HG02884 (cell line): ENCODE measurements around the gene ABCB1.
"Not testable (repeated sequence)": the region's sequence is repeated elsewhere in the genome, so short reads cannot be mapped to it uniquely, and the experiment has no call there.

Experiments used
- ATAC-seq: cut with Tn5 transposase; IDR thresholded peaks from one replicate; pipeline ENCODE4 v1.9.1; 2021; ENCODE audit warnings: mild to moderate bottlenecking, moderate library complexity; ENCODE audit not compliant: unreplicated experiment

The ABCB1 gene

DNA sequence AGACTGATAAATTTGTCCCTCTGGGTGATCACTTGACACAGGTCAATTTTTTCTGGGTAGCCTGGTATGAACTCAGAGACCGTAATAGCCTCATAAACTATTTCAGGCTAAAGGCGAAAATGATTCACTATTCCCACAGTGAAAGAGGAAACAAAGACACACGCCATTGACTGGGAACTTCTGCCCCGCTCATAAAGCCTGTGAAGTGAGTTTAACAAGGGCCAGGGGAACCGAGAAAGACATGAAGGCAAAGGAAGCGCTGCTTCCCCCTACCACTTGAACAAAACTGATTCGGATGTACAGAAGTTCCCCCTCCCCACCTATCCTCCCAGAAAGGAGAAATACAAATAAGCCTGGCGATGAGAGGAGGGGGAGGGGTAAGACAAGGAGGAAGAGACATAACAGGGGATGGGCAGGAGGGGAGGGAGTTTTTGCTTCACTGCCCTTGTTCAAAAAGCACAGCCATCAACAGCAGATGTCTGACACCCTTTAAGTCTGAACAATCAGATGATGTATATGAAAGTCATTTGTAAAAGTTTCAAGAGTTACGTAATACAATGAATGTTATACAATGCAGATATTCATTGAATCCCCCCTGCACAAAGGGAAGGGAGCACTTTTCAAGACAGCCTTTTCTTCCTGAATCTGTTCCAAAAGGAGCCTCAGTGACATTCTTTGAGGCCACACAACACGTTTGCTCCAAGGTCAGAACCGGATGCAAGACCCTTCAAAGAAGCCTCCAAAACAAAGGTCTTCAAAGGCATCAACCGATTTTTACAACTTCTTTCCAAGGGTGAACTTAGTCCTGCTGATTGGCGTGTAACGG lies 125.9 kb downstream of the ABCB1 start:
- ATAC-seq, result peak; percentile 74

DNA sequence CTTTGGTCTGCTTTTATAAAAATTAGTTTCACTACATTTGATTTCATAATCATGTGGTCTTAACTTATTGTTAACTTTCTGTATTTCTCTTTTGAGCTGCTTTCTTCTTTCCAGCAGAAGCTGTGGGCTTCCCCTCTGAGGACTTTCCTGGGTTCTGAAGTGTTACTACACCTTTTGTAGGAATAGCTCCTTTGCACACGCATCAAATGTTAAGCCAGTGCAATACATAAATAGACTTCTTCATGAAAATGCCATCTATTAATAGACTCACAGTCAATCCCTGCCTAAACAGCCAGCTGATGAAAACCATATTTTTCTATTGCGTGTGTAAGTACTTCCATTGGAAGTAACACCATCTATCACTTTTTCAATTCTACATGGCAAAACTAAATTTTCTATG lies 126.7 kb downstream of the ABCB1 start:
- ATAC-seq, result peak; percentile 4

DNA sequence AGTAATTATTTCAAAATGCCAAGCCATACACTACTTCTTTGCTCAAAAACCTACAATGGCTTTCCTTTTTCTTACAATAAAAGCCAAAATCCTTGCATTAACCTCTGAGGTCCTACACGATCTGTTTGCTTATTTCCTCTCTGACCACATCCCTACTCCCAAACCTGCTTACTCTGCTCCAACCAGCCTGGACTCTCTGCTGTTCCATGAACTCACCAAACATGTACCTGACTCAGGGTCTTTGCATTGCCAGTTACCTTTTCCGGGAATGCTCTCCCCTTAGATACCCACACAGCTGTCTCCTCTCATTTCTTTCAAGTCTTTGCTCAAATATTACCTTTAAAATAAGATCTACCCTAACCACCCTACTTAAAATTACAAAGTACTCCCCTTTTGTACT lies 127.5 kb downstream of the ABCB1 start:
- no peak for ATAC-seq

DNA sequence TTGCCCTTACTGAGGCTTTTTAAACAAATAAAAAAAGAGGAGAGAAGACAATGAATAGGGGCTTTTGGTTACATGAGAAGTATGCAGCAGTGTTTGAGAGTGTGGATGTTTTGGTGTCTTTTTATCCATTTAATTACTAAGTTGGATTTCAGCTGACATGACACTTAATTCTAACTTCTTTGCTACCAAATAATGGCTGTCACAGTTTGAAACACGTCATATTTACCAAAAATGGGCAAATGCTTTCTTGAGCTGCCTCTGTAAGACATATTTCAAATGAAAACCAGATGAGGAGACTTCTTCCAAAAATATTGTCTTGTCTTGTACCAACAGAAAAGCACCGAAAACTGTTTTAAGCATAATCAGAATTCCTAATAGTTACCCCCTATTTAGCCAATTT lies 129.2 kb downstream of the ABCB1 start:
- no peak for ATAC-seq

DNA sequence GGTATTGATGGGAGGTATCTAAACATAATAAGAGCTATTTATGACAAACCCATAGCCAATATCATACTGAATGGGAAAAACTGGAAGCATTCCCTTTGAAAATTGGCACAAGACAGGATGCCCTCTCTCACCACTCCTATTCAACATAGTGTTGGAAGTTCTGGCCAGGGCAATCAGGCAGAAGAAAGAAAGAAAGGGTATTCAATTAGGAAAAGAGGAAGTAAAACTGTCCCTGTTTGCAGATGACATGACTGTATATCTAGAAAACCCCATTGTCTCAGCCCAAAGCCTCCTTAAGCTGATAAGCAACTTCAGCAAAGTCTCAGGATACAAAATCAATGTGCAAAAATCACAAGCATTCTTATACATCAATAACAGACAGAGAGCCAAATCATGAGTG lies 131.5 kb downstream of the ABCB1 start:
- ATAC-seq, result not testable (repeated sequence)

DNA sequence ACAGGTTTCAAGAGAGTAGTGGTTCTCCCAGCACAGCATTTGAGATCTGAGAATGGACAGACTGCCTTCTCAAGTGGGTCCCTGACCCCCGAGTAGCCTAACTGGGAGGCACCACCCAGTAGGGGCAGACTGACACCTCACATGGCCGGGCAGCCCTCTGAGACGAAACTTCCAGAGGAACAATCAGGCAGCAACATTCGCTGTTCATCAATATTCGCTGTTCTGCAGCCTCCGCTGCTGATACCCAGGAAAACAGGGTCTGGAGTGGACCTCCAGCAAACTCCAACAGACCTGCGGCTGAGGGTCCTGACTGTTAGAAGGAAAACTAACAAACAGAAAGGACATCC lies 135.2 kb downstream of the ABCB1 start:
- ATAC-seq, result not testable (repeated sequence)

DNA sequence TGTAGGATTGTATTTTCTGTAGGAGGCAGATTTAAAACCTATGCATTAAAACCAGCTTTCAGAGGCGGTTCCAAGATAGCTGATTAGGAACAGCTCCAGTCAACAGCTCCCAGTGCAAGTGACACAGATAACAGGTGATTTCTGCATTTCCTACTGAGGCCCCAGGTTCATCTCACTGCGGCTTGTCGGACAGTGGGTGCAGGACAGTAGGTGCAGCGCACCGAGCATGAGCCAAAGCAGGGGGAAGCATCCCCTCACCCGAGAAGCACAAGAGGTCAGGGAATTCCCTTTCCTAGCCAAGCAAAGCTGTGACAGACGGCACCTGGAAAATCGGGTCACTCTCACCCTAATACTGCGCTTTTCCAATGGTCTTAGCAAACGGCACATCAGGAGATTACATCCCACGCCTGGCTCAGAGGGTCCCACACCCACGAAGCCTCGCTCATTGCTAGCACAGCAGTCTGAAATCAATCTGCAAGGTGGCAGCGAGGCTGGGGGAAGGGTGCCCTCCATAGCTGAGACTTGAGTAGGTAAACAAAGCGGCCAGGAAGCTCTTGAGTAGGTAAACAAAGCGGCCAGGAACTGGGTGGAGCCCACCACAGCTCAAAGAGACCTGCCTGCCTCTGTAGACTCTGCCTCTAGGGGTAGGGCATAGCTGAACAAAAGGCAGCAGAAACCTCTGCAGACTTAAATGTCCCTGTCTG lies 135.7 kb downstream of the ABCB1 start:
- ATAC-seq, result not testable (repeated sequence)

DNA sequence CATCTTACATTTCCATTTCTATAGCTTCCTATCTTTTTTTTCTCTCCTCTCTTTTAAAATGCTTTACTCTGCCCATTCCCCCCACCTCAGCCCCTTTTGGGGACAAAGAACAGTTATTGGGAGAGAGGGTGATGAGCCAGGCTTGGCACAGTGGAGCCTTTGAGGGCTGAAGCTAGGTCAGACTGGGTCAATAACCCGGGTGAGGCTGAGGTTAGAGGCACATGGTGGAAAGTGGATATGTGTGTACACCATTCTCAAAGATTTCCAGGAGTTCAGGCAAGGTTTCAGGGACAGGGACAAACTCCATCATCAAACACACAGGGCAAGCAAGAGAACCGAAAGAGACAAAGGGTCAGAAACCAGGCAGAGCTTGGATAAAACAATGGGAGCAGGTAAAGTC lies 136.7 kb downstream of the ABCB1 start:
- no peak for ATAC-seq

DNA sequence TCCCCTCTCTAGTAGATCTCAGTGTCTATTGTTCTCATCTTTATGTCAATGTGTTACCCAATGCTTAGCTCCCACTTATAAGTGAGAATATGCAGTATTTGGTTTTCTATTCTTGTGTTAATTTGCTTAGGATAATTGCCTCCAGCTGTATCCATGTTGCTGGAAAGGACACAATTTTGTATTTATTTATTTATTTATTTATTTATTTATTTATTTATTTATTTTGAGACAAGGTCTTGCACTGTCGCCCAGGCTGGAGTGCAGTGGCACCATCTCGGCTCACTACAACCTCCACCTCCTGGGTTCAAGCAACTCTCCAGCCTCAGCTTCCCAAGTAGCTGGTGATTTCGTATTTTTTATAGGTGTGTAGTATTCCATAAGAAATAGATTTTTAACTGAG lies 140.2 kb downstream of the ABCB1 start:
- not testable (repeated sequence) for ATAC-seq

DNA sequence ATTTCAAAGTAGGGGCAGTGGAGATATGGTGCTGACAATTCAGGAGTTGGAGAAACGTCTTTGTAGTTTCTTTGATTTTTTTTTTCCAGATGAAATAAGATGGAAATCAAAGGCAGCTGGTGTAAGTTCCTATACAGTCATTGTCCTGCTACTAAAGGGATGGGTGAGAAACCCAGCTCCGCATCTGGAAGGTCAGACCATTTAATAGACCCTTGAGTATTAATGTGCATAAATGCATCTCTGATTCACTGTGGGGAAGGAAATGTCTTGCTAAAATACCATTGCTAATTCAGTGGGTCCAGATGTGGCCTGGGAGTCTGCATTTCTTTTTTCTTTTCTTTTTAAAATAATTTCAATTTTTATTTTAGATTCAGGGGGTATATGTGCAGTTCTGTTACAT lies 140.7 kb downstream of the ABCB1 start:
- ATAC-seq, result no peak

DNA sequence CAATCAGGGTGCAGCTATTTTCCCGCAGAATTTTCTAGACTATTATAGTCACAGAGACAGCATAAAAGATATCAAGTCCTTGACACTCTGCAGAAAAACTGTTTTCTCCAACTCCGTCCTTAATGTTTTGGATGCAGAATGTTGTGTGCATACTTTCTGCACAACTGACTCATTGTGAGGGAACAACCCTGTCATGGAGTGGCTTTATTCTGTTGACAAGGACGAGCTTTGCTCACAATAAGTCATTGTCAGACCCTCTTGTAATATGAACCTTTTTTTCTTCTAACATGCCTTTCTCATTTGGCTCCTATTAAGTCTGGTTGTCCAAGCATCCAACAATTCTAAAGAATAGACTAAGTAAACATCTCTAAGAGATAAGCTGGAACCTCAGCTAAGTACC lies 142.5 kb downstream of the ABCB1 start:
- ATAC-seq, result no peak

DNA sequence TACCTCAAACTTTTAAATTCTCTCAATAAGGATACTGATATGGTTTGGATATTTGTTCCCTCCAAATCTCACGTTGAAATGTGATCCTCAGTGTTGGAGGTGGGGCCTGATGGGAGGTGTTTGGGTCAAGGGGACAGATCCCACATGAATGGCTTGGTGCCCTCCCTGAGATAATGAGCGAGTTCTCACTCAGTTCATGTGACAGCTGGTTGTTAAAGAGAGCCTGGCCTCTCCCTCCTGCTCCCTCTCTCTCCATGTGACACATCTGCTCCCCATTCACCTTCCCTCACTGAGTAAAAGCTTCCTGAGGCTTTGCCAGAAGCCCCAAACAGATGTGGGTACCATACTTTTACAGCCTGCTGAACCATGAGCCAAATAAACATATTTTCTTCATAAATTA lies 144.4 kb downstream of the ABCB1 start:
- no peak for ATAC-seq
